ENCODE results near the gene TTLL11. TPM values are rescaled to one million over a fixed set of nuclear protein-coding genes. Genes with fewer than 3 reads are reported as not detected.

Gene TTLL11
- polyA plus RNA-seq, 1 donor from 2014 or later = 8.0 TPM

GRCh38 chr9:121925935-121926334, 167.2 kb downstream of the TTLL11 start:
- Histone ChIP-seq H3K27ac (ENCODE audit: low read length) (no peak overlapping the region), H2AFZ (ENCODE audit: low read depth, low read length) (no peak overlapping the region), H3K9ac (ENCODE audit: low read length) (no peak overlapping the region), H3K36me3 (ENCODE audit: insufficient read depth, low read length) (no peaks in the 10 kb centered on the region), H4K20me1 (ENCODE audit: insufficient read depth) (no peaks in the 10 kb centered on the region), H3K9me2 (ENCODE audit: insufficient read depth, low read length) (no peaks in the 10 kb centered on the region), H3K4me3 (ENCODE audit: low read length) (no peak overlapping the region), H3K9me3 (ENCODE audit: low read length) (no peaks in the 10 kb centered on the region), H3K27me3 (ENCODE audit: insufficient read depth, low read depth, low read length) (no peaks in the 10 kb centered on the region), H3F3A (ENCODE audit: insufficient read depth, low read length, poor library complexity, severe bottlenecking) (no peaks in the 10 kb centered on the region), H3K4me2 (ENCODE audit: low read length) (no peak overlapping the region), H3K79me2 (replicated peaks; ENCODE audit: insufficient read depth, low read length) (no peaks in the 10 kb centered on the region)
- no peak for TF ChIP-seq MXI1 (conservative IDR thresholded peaks at IDR 0.05; ENCODE audit: poor library complexity, severe bottlenecking)
- TF ChIP-seq REST (IDR thresholded peaks at IDR 0.05; ENCODE audit: borderline replicate concordance) = no peak
- no peak for TF ChIP-seq EZH2 (IDR thresholded peaks at IDR 0.05; ENCODE audit: borderline replicate concordance, insufficient read depth, low read length, poor library complexity, severe bottlenecking)
- TF ChIP-seq EP300 (conservative IDR thresholded peaks at IDR 0.05; ENCODE audit: poor library complexity, severe bottlenecking) = no peak
- no peak for TF ChIP-seq POLR2AphosphoS5 (IDR thresholded peaks at IDR 0.05)
- no peak for TF ChIP-seq SMC3 (conservative IDR thresholded peaks at IDR 0.05; ENCODE audit: poor library complexity)
- no peak for TF ChIP-seq TAF1 (IDR thresholded peaks at IDR 0.05; ENCODE audit: low read depth)
- TF ChIP-seq CTCF (IDR thresholded peaks at IDR 0.05; ENCODE audit: poor library complexity, severe bottlenecking) = no peak
- TF ChIP-seq RAD21 (conservative IDR thresholded peaks at IDR 0.05) = no peak

- Histone ChIP-seq H3K9me3 (ENCODE audit: low read length) (no peaks in the 10 kb centered on the region), H3K9ac (ENCODE audit: low read length) (no peak overlapping the region), H3F3A (ENCODE audit: insufficient read depth, low read length, poor library complexity, severe bottlenecking) (no peaks in the 10 kb centered on the region), H4K20me1 (ENCODE audit: insufficient read depth) (no peaks in the 10 kb centered on the region), H3K9me2 (ENCODE audit: insufficient read depth, low read length) (no peaks in the 10 kb centered on the region), H3K4me2 (ENCODE audit: low read length) (no peak overlapping the region), H3K4me3 (ENCODE audit: low read length) (no peak overlapping the region), H3K27me3 (ENCODE audit: insufficient read depth, low read depth, low read length) (no peaks in the 10 kb centered on the region), H3K27ac (ENCODE audit: low read length) (no peak overlapping the region), H2AFZ (ENCODE audit: low read depth, low read length) (no peak overlapping the region), H3K36me3 (ENCODE audit: insufficient read depth, low read length) (no peaks in the 10 kb centered on the region), H3K79me2 (replicated peaks; ENCODE audit: insufficient read depth, low read length) (no peaks in the 10 kb centered on the region)
- no peak for TF ChIP-seq TAF1 (IDR thresholded peaks at IDR 0.05; ENCODE audit: low read depth)
- no peak for TF ChIP-seq MXI1 (conservative IDR thresholded peaks at IDR 0.05; ENCODE audit: poor library complexity, severe bottlenecking)
- no peak for TF ChIP-seq REST (IDR thresholded peaks at IDR 0.05; ENCODE audit: borderline replicate concordance)
- TF ChIP-seq RAD21 (conservative IDR thresholded peaks at IDR 0.05) = no peak
- TF ChIP-seq EP300 (conservative IDR thresholded peaks at IDR 0.05; ENCODE audit: poor library complexity, severe bottlenecking) = no peak
- no peak for TF ChIP-seq SMC3 (conservative IDR thresholded peaks at IDR 0.05; ENCODE audit: poor library complexity)
- no peak for TF ChIP-seq EZH2 (IDR thresholded peaks at IDR 0.05; ENCODE audit: borderline replicate concordance, insufficient read depth, low read length, poor library complexity, severe bottlenecking)
- no peak for TF ChIP-seq CTCF (IDR thresholded peaks at IDR 0.05; ENCODE audit: poor library complexity, severe bottlenecking)
- no peak for TF ChIP-seq POLR2AphosphoS5 (IDR thresholded peaks at IDR 0.05)
Measured at GRCh38 chr9:121924700-121925099, 168.4 kb downstream of the TTLL11 start.
